SJSA1 (cell line): Measurements from ENCODE around the gene ZNF165. TPM values are rescaled to one million over a fixed set of nuclear protein-coding genes. Genes with fewer than 3 reads are reported as not detected.
"Not testable (repeated sequence)": the region's sequence is repeated elsewhere in the genome, so short reads cannot be mapped to it uniquely, and the experiment has no call there.

Source experiments
- DNase-seq, 2 experiments: peaks; one replicate each; pipeline ENCODE4 v3.0.0-alpha.2; 2015 to 2020; ENCODE audit warnings: low spot score in 2 of 2, low read depth in 1 of 2
- H3K27ac ChIP-seq: fragments of 250-450 bp; sonication (Bioruptor Pico); 2 replicates; pipeline ENCODE4 v1.5.1; 2020; ENCODE audit warnings: mild to moderate bottlenecking, moderate library complexity
- H3K27me3 ChIP-seq: fragments of 250-450 bp; sonication (Bioruptor Pico); replicated peaks from 2 replicates; pipeline ENCODE4 v1.5.1; 2020; ENCODE audit warnings: mild to moderate bottlenecking, moderate library complexity
- H3K36me3 ChIP-seq: fragments of 250-450 bp; sonication (Bioruptor Pico); 2 replicates; pipeline ENCODE4 v1.5.1; 2020; ENCODE audit warnings: mild to moderate bottlenecking
- H3K4me1 ChIP-seq: fragments of 250-450 bp; sonication (Bioruptor Pico); replicated peaks from 2 replicates; pipeline ENCODE4 v1.6.1; 2021; ENCODE audit warnings: mild to moderate bottlenecking
- H3K4me3 ChIP-seq: fragments of 250-450 bp; sonication (Bioruptor Pico); 2 replicates; pipeline ENCODE4 v1.5.1; 2020; ENCODE audit warnings: mild to moderate bottlenecking
- H3K9me3 ChIP-seq: fragments of 250-450 bp; sonication (Bioruptor Pico); replicated peaks from 2 replicates; pipeline ENCODE4 v1.5.1; 2020; ENCODE audit warnings: mild to moderate bottlenecking
- total RNA-seq: library from RNA; depleted of rRNA; stranded (reverse); fragments of >200 nt; shearing (Covaris generic); gene quantifications from 2 replicates; pipeline ENCODE4 v1.2.3, GENCODE V29; 2014

The ZNF165 gene
- total RNA-seq, 1 experiment from 2014 or later = 0.08 TPM

GRCh38 chr6:28102699-28103098 is 22.3 kb downstream of the ZNF165 start:
- not testable (repeated sequence) for DNase-seq, H3K36me3 ChIP-seq, H3K27ac ChIP-seq, H3K9me3 ChIP-seq, H3K4me3 ChIP-seq, H3K27me3 ChIP-seq, H3K4me1 ChIP-seq

GRCh38 chr6:28104392-28105244 is 24.2 kb downstream of the ZNF165 start:
- peak; percentile 75 to 84 for DNase-seq
- no peaks in the 10 kb centered on the region for H3K27me3 ChIP-seq
- no peaks in the 10 kb centered on the region for H3K36me3 ChIP-seq
- H3K4me1 ChIP-seq = peaks cover 5% of the 10 kb centered on the region; the same call in 1 of the 2 replicates
- peak overlapping the region; percentile 61 for H3K4me3 ChIP-seq
- peak overlapping the region; percentile 9; the same call in 1 of the 2 replicates for H3K27ac ChIP-seq
- H3K9me3 ChIP-seq = no peaks in the 10 kb centered on the region

DNA sequence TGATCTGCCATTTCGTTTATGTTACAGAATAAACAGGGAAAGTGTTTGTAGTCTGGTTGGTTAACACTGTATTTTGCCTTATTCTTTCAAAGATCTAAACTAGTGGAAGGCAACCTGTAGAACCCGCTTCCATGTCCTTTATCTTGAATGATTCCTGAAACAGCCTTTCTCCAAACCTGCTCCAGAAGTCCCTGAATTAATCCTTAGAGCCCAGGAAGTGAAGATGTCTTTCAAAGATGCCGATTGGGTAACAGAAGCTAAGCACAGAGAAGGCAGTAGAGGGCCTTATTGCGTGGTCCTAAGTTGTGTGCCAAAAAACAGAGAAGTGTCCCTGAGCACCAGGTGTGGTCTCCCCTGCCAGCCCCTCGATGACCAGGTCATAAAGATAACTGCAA is 24.9 kb downstream of the ZNF165 start:
- no peaks in the 10 kb centered on the region for H3K27me3 ChIP-seq
- H3K4me1 ChIP-seq = peaks cover 5% of the 10 kb centered on the region; the same call in 1 of the 2 replicates
- H3K36me3 ChIP-seq = no peaks in the 10 kb centered on the region
- H3K4me3 ChIP-seq = peak overlapping the region; percentile 61
- H3K9me3 ChIP-seq = no peaks in the 10 kb centered on the region
- peak overlapping the region; percentile 9; the same call in 1 of the 2 replicates for H3K27ac ChIP-seq
- no peak for DNase-seq

DNA sequence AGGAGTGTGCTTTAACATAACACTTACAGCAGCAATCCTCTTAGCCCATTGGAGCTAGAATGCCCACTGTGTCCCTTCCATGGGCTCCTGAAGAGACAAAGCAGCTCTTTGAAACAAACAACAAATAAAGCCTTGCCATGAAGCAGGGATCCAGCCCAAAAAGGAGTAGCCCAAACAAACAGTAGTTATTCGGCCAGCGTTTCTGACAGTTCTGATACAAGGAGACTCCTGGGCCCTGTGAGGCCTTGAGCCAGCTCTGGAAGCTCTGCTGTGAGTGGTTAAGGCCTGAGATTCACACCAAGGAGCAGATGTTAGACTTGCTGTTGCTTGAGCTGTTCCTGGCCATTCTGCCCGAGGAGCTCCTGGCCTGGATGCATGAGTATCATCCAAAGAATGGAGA is 27.1 kb downstream of the ZNF165 start:
- no peaks in the 10 kb centered on the region for H3K27me3 ChIP-seq
- DNase-seq = no peak
- peaks cover 5% of the 10 kb centered on the region; the same call in 1 of the 2 replicates for H3K4me1 ChIP-seq
- no peak overlapping the region for H3K27ac ChIP-seq
- H3K9me3 ChIP-seq = no peaks in the 10 kb centered on the region
- no peaks in the 10 kb centered on the region for H3K36me3 ChIP-seq
- H3K4me3 ChIP-seq = no peak overlapping the region

- Histone ChIP-seq H3K27ac (no peak overlapping the region), H3K4me1 (no peaks in the 10 kb centered on the region), H3K4me3 (no peak overlapping the region), H3K9me3 (no peaks in the 10 kb centered on the region), H3K27me3 (no peaks in the 10 kb centered on the region), H3K36me3 (peaks cover 20% of the 10 kb centered on the region)
- no peak for DNase-seq
These were observed 31.6 kb downstream of the ZNF165 start for GRCh38 chr6:28111964-28112363.

- H3K9me3 ChIP-seq = no peaks in the 10 kb centered on the region
- DNase-seq = no peak
These were observed 35.4 kb downstream of the ZNF165 start for GRCh38 chr6:28115799-28116198.

GRCh38 chr6:28117386-28118050 is 37.1 kb downstream of the ZNF165 start:
- no peak for DNase-seq
- Histone ChIP-seq H3K27me3 (no peaks in the 10 kb centered on the region), H3K27ac (no peak overlapping the region), H3K36me3 (peaks cover 61% of the 10 kb centered on the region), H3K9me3 (no peaks in the 10 kb centered on the region), H3K4me1 (no peaks in the 10 kb centered on the region), H3K4me3 (no peak overlapping the region)

More at GRCh38 chr6:28115799-28116198, 35.4 kb downstream of the ZNF165 start:
- no peaks in the 10 kb centered on the region for H3K4me1 ChIP-seq
- no peaks in the 10 kb centered on the region for H3K27me3 ChIP-seq
- H3K27ac ChIP-seq = no peak overlapping the region
- H3K36me3 ChIP-seq = peaks cover 54% of the 10 kb centered on the region
- H3K4me3 ChIP-seq = no peak overlapping the region

GRCh38 chr6:28118217-28118616 is 37.8 kb downstream of the ZNF165 start:
- Histone ChIP-seq H3K4me1 (no peaks in the 10 kb centered on the region), H3K36me3 (peaks cover 67% of the 10 kb centered on the region), H3K27ac (no peak overlapping the region), H3K4me3 (no peak overlapping the region), H3K9me3 (no peaks in the 10 kb centered on the region), H3K27me3 (no peaks in the 10 kb centered on the region)
- DNase-seq = no peak

GRCh38 chr6:28121876-28122275 is 41.5 kb downstream of the ZNF165 start:
- no peaks in the 10 kb centered on the region for H3K27me3 ChIP-seq
- H3K36me3 ChIP-seq = peaks cover 60% of the 10 kb centered on the region
- DNase-seq = no peak
- no peak overlapping the region for H3K4me3 ChIP-seq
- H3K27ac ChIP-seq = no peak overlapping the region
- H3K4me1 ChIP-seq = 0 out of 2 replicates have a peak, but pooled peaks cover 4% of the 10 kb centered on the region
- H3K9me3 ChIP-seq = no peaks in the 10 kb centered on the region

- not testable (repeated sequence) for H3K27ac ChIP-seq, H3K27me3 ChIP-seq, H3K4me1 ChIP-seq, H3K4me3 ChIP-seq, H3K9me3 ChIP-seq, DNase-seq
- peaks cover 60% of the 10 kb centered on the region for H3K36me3 ChIP-seq
These were observed 41.9 kb downstream of the ZNF165 start for GRCh38 chr6:28122283-28122682.

- DNase-seq = peak; percentile 59 to 71
- H3K27ac ChIP-seq = no peak within 1 kb of the TSS
- H3K4me1 ChIP-seq = 0 out of 2 replicates have a peak, but pooled peaks cover 4% of the 10 kb centered on the region
- H3K4me3 ChIP-seq = peak within 1 kb of the TSS; percentile 42
- H3K36me3 ChIP-seq = peaks cover 57% of the 10 kb centered on the region
- H3K27me3 ChIP-seq = no peaks in the 10 kb centered on the region
- no peaks in the 10 kb centered on the region for H3K9me3 ChIP-seq
These were observed 44.1 kb downstream of the ZNF165 start, which contains the start of gene ZSCAN16 for GRCh38 chr6:28124350-28124970. ZSCAN16 (plus strand) TSS chr6:28124609; CDS start chr6:28125444, 835 bp downstream.

GRCh38 chr6:28124971-28125353 is 44.6 kb downstream of the ZNF165 start:
- H3K36me3 ChIP-seq = peaks cover 57% of the 10 kb centered on the region
- H3K4me1 ChIP-seq = 0 out of 2 replicates have a peak, but pooled peaks cover 4% of the 10 kb centered on the region
- H3K9me3 ChIP-seq = no peaks in the 10 kb centered on the region
- no peak for DNase-seq
- H3K27ac ChIP-seq = no peak overlapping the region
- no peaks in the 10 kb centered on the region for H3K27me3 ChIP-seq
- peak overlapping the region; percentile 42 for H3K4me3 ChIP-seq

- Histone ChIP-seq H3K9me3 (no peaks in the 10 kb centered on the region), H3K36me3 (peaks cover 57% of the 10 kb centered on the region), H3K4me1 (0 out of 2 replicates have a peak, but pooled peaks cover 4% of the 10 kb centered on the region), H3K27me3 (no peaks in the 10 kb centered on the region), H3K27ac (no peak overlapping the region), H3K4me3 (no peak overlapping the region)
- DNase-seq = no peak
These were observed 45.0 kb downstream of the ZNF165 start for GRCh38 chr6:28125401-28125800.
